ENCODE measurements around the gene UBTD1.
"Not testable (repeated sequence)": the region's sequence is repeated elsewhere in the genome, so short reads cannot be mapped to it uniquely, and the experiment has no call there.

Gene UBTD1

GRCh38 chr10:97498841-97499560, at the start of gene UBTD1:
TSS of gene UBTD1 (plus strand) at chr10:97498924. CDS start at chr10:97499204, 280 bp downstream.
- no peak for DNase-seq (ENCODE audit: low read depth)

GRCh38 chr10:97450828-97451227, 47.9 kb upstream of the UBTD1 start:
- no peak for DNase-seq (ENCODE audit: low read depth)

- DNase-seq (ENCODE audit: low read depth), result no peak
These were observed 47.1 kb upstream of the UBTD1 start for GRCh38 chr10:97451605-97452004.

GRCh38 chr10:97452352-97452751, 46.4 kb upstream of the UBTD1 start:
- DNase-seq (ENCODE audit: low read depth), result no peak

GRCh38 chr10:97454330-97455036, 44.2 kb upstream of the UBTD1 start:
- DNase-seq (ENCODE audit: low read depth), result no peak

GRCh38 chr10:97456034-97456685, 42.6 kb upstream of the UBTD1 start:
- DNase-seq (ENCODE audit: low read depth), result no peak

- DNase-seq (ENCODE audit: low read depth), result no peak
These were observed 42.0 kb upstream of the UBTD1 start for GRCh38 chr10:97456686-97457065.

- DNase-seq (ENCODE audit: low read depth), result no peak
These were observed 39.6 kb upstream of the UBTD1 start for GRCh38 chr10:97459111-97459510.

- DNase-seq (ENCODE audit: low read depth), result no peak
These were observed 38.8 kb upstream of the UBTD1 start for GRCh38 chr10:97459933-97460332.

- DNase-seq (ENCODE audit: low read depth), result no peak
These were observed 36.4 kb upstream of the UBTD1 start for GRCh38 chr10:97462309-97462708.

- no peak for DNase-seq (ENCODE audit: low read depth)
These were observed 35.2 kb upstream of the UBTD1 start for GRCh38 chr10:97463363-97464132.

- no peak for DNase-seq (ENCODE audit: low read depth)
These were observed 34.5 kb upstream of the UBTD1 start for GRCh38 chr10:97464226-97464625.

GRCh38 chr10:97465982-97466381, 32.7 kb upstream of the UBTD1 start:
- no peak for DNase-seq (ENCODE audit: low read depth)

GRCh38 chr10:97466755-97467154, 32.0 kb upstream of the UBTD1 start:
- no peak for DNase-seq (ENCODE audit: low read depth)

GRCh38 chr10:97468162-97468561, 30.6 kb upstream of the UBTD1 start:
- DNase-seq (ENCODE audit: low read depth), result no peak

- not testable (repeated sequence) for DNase-seq (ENCODE audit: low read depth)
These were observed 29.9 kb upstream of the UBTD1 start for GRCh38 chr10:97468781-97469180.

- no peak for DNase-seq (ENCODE audit: low read depth)
These were observed 23.8 kb upstream of the UBTD1 start for GRCh38 chr10:97474918-97475317.

GRCh38 chr10:97475936-97476594, 22.7 kb upstream of the UBTD1 start:
- DNase-seq (ENCODE audit: low read depth), result peak; percentile 61

GRCh38 chr10:97479410-97479809, 19.3 kb upstream of the UBTD1 start:
- DNase-seq (ENCODE audit: low read depth), result not testable (repeated sequence)

- DNase-seq (ENCODE audit: low read depth), result no peak
These were observed 18.8 kb upstream of the UBTD1 start for GRCh38 chr10:97479939-97480338.

GRCh38 chr10:97481071-97481470, 17.7 kb upstream of the UBTD1 start:
- DNase-seq (ENCODE audit: low read depth), result no peak

- no peak for DNase-seq (ENCODE audit: low read depth)
These were observed 16.3 kb upstream of the UBTD1 start for GRCh38 chr10:97482381-97482780.
